Measurements from ENCODE around the gene MTMR12.

The MTMR12 gene

DNA sequence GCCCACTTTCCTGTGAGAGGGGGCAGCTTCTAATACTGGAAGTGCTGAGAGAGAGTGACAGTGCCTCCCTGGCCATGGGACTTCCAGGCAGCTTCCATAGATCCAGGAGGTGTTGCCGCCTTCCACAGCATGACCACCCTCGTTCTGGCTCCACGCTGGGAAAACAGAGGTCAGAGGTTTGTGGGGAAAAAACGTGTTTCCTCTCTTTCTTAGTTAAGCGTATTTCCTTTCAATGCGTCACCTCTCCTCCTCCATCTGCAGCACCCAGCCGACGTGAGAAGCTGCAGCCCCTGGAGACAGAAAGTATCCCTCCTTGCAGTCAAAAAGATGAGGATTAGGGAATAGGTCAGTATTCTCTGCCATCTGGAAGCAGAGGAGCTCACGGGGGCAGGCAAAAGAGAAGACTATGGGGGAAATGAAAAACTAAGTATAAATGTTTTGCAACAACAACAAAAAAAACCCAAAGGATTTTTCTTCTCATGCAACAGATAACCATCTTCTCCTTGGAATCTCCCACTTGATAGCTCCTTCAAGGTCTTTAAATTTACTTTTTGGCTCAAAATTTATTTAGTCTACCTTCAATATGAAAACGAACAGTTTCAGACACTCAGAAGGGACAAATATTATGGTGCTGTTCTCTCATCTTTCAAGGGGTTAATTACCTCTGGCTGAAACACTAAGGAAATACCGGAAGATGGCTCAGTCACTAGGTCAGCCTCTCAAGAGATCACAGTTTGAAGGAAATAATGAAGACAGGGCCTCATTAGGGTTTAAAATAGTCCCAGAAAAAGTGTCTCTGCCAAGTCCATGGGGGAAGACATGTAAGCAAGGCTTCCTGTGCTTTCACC is 38.0 kb downstream of the MTMR12 start:
- DNase-seq = no peak

- no peak for DNase-seq
Observed at GRCh38 chr5:32273821-32274220, 38.9 kb downstream of the MTMR12 start.

- no peak for DNase-seq
Observed at GRCh38 chr5:32272746-32273145, 40.0 kb downstream of the MTMR12 start.

DNA sequence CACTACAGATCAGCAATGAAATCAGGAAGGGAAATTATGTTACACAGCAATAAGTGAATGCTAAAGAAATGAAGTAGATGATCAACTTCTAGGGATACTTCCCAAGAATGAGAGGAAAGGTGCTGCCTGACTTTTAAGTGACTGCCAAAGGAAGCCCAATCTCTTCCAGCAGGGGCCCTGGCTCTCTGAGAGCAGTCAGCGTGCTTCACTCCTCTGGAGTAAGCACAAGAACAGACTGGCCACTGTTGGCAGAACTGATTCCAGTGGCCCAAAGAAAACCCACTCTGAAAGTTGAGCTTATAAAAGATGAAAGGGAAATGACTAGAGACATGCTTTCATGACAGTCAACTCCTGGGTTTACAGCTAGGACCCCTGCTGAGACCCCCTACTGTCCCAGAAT is 41.8 kb downstream of the MTMR12 start:
- DNase-seq = no peak

DNA sequence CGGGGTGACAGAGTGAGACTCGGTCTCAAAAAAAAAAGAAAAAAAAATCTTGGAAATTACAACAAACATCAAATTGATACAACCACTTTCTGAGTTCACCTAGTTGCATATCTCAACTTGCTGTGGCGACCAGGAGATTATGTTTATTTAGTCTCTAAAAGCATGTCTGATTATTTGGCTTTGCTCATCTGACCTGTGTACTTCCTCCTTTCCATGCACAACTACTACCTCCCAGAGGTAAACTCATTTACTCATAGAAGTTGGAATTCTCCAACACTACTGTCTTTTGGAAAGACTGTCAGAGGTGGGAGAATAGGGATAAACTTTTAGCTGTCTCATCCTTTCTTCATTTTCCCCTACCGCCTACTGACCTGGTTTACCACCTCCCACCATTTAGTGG is 42.6 kb downstream of the MTMR12 start:
- DNase-seq = no peak

DNA sequence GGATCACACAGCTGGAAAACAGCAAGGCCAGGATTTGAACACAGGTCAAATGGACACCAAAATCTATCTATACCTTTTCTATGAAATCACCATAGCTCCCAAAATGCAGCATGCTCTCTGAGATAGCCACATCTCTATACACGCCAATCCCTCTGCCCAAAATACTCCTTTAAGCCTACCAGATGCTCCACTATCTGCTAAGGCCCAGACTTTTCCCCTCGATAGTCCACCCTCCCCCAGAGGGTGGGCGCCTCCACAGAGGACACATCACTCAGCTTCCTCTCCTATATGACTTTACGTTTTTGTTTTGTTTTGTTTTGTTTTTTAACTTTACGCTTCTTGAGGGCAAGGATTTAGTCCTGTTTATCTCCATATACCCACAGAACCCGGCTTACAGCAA is 46.8 kb downstream of the MTMR12 start:
- DNase-seq = no peak

GRCh38 chr5:32264957-32265572 is 47.7 kb downstream of the MTMR12 start:
- DNase-seq = no peak

DNA sequence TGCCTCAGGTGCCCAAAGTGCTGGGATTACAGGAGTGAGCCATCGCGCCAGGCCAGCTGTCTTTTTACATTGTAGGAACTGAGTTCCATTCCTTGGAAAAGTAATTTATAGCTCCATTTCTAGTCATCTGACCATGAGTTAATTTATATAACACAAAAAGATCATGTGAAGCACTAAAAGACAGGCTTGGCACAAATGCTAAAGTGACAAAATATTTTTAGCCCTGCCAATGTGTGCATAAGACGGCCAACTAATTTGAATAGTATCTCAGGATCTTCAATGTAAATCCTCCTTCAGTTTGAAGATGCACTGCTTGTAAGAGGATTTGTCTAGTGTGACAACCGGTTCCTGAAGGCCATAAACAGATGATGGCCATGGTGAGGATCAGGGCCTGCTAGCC is 49.1 kb downstream of the MTMR12 start:
- DNase-seq = no peak

DNA sequence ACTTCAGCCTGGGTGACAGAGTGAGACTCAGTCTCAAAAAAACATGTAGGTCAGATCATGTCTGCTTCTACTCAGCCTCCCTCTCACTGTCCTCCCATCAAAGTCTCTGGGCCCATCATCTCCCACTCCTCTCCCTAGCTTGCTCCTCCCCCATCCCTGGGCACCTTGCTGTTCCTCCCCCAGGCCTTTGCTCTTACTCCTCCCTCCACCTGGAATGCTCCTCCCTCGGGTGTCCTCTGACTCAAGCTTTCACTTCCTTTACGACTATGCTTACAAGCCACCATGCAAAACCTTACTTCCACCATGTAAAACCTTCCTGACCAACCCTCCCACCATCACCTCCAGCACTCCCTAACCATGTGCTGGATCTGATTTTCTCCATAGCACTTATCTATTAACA is 51.5 kb downstream of the MTMR12 start:
- no peak for DNase-seq

DNA sequence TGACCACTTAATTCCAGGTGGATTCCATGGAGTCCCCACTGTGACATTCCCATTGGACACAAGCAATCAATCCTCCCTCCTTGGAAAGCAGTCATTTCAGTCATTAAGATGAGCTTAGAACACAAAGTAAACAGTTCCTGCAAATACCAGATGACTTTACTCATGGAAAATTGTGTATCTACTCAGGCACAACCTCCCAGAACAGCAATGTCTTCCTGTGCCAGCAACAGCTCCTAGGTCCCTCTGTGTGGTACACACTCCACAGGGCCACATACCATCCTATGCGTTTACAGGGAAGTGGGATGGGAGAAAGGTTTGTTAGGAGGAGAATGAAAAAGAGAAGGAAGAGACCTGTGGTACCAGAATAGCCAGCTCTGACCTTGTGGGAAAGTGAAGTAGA is 53.7 kb downstream of the MTMR12 start:
- no peak for DNase-seq

DNA sequence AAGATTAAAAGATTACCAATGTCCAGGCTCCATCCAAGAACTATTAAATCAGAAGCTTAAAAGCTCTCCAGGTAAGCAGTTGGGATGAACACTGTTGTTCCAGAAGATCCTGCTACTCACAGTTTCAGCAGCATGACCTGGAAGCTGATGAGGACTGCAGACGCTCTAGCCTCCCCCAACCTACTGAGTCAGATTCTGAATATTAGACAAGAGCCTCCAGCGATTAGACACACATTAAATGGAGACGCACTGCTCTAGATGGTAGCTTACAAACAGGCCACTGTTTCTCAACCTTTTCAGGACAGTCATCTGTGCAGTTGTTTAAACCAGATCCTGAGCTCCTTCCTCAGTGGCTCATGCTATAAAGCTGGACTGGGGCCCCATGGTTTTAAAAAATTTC is 54.3 kb downstream of the MTMR12 start:
- no peak for DNase-seq

DNA sequence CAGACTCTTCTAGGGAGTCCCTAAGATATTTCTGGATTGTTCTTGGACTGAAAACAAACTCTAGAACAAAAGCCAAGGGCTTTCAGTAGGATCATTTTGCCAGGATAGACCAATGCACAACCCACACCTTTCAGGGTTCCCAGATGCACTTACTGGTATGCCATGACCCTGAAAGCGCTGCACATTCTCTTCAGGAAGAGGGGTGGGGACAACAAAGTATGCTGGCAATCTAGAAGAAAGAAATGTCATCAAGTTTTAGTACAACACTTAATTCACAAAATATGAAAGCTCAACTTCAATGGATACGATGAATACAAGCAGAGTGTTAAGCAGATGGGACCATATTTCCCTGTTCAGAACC is 57.2 kb downstream of the MTMR12 start:
- DNase-seq = no peak

DNA sequence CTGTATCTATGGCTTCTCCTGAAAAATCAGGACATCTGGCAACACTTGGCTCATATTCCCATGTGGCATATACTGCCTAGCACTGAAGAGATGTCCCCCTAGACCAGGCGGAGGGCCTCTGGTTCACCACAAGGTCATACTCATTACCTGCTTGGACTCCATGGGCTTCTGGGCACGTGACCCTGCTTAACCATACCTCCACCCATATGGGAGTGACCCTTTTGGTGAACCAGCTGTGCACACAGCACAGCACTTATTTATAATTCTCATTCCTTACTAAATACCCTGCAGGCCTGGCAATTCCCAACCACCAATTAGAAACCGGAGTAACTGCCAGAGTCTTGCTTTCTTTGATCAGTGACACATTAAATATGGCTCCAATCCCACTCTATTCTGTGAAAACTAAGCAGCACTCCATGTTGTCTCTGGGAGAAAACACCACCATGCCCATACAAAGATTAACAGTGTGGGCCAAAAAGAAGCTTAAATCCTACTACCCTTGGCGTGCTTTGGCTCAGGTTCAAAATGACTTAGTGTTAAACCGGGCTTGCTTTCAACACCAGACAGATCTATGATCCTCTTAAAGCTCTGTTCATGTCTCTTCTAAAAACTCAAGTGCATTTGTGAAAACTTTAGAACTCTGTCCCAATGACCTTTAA is 57.7 kb downstream of the MTMR12 start:
- DNase-seq = peak; percentile 99 to 100

GRCh38 chr5:32251871-32252458 is 60.8 kb downstream of the MTMR12 start:
- DNase-seq = peak; percentile 63 to 85

DNA sequence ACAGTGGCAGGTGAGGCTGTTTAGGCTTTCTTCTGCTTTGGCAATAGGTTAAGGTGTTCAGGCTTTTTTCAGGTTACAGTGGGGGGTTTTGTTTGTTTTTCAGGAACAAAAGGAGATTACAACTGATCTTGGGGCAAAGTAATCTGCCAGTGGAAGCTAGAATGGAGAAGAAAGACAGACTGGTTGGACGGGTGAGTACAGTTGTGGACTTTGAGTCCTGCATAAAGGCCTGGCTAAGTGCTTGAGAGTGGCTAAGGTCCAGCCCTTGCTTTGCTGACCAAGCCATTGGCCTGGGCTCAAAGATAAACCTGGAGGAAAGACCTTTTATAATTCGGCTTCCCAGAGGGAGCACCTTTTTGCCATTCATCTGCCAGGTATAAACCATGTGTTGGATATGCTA is 63.1 kb downstream of the MTMR12 start:
- DNase-seq = no peak

DNA sequence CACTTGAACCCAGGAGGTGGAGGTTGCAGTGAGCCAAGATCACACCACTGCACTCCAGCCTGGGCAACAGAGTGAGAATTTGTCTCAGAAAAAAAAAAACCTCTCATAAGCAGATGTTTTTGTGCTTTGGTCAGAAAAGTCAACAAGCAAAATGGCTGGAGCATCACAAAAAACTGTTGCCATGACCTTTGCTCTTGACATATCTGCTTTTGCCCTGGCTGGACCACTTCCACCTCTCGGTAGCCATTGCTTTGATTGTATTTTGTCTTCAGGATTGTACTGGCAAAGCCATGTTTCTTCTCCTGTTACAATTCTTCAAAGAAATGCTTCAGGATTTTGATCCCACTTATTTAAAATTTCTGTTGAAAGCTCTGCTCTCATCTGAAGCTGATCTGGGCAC is 67.0 kb downstream of the MTMR12 start:
- DNase-seq = no peak

DNA sequence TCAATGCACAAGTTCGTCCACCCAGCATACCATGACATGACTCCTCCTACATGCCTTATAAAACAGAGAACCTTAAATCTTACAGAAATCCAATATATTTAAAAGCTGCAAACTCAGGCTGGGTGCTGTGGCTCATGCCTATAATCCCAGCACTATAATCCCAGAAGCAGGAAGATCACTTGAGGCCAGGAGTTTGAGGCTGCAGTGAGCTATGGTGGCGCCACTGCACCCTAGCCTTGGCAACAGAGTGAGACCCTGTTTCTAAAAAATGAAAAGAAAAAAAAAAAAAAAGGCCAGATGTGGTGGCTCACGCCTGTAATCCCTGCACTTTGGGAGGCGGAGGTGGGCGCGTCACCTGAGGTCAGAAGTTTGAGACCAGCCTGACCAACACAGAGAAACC is 68.7 kb downstream of the MTMR12 start:
- no peak for DNase-seq

DNA sequence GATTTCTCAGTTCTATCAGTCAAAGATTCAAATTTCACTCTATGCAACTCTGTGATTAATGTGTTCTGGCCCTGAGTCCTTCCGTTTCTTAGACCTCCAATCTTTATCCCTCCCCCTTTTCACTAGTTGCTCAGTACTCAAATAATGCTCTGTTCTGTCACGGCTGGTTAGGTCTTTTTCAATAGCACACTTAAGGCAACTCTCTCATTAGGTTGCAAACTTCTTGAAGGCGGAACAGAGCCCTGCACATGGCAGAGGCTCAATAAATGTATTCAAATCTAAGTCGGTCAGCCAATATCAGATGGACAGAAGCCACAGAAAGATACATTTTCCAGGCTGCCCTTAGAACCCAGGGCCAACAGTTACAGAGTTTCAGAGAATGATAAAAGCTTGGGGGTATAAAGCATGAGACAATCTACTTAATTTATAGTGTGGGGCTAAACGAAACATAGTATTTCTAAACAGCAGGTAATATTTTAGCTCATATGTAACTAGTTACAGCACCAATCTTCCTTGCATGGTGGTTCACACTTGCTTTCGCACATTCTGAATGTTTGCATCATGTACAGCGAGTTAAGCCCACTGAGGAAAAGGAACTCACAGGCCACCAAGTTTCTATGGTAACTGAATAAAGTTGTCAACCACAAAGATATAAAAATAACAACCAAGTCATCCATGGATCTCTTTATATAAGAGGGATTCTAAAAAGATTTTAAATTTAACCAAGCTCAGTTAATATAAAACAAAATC is 71.5 kb downstream of the MTMR12 start:
- no peak for DNase-seq

DNA sequence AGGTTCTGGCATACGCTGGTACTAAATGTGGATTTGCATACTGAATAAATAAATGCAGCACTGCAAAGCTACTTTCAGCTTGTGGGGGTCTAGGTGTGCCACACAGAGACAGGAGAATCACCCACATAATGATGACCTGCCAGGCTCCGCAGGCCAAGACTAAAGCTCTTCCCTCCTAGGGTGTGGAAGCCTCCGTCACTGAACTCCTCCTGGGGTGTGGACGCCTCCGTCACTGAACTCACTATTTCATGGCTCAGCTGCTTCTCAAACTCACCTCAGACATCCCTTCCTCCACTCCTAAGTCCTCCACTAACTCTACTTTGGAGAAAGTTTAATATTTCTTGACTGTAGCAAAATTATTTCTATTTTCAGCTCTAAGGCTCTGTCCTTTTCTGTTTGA is 73.4 kb downstream of the MTMR12 start:
- no peak for DNase-seq

DNA sequence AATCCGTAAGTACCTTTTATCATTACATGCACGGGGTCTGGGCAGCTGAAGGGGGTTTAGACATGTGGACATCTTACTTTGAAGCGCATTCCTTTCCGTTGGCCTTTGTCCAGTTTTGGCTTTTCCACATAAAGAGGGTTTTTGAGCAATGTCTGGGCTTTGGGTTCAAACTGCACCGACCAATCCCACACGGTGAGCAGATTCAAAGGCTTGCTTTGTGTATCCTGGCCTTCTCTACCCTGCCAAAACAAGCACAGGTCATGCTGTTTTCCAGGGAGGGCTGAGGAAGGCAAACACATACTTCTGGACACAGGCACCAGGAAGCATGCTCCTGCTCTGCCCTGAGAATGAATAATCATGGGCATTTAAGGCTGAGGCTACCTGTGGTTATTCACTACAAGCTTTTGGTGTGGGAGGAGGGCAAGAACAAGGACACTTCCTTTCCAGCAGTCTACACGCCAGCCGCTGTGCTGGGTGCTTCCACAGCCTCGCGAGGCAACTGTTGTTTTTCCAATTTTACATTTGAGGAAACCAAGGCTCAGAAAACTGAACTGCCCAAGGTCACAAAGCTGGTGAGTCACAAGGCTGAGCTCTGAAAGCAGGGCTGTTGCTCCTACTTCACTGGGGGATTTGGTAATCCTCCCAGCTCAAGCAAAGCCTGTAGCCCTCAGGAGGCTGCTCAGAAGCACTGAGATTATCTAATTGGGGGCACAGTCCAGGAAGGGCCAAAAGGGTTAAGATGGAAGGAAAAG is 78.9 kb downstream of the MTMR12 start:
- DNase-seq = peak in 1 of 2 experiments; percentile 35

DNA sequence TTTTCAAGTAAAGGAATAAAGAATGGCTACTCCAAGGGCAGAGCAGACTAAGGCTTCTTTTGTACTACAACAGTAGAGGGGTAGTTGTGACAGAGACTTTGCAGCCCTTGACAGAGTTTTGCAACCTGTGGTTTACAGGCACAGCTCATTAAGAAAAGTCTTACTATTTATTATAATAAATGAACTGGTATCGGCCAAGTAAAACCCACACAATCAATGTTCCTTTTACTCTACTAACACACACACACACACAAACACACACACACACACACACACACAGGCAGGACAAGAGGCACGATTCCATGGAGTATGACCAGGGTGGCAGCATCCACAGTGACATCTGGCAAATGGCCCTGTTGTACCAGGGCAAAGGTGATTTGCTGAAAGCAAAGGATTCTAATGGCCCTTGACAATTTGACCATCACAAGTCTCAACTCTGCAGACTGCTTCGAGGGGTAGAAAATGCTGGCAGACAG is 79.5 kb downstream of the MTMR12 start:
- DNase-seq = no peak
